Activated B cell treated with CpG ODN at 0.5 μM for 24 hours (primary cell): ENCODE measurements around the gene GET3. TPM values are rescaled to one million over a fixed set of nuclear protein-coding genes. Genes with fewer than 3 reads are reported as not detected.
"Not testable (repeated sequence)": the region's sequence is repeated elsewhere in the genome, so short reads cannot be mapped to it uniquely, and the experiment has no call there.

ENCODE experiments used
- ATAC-seq: fragments of 200-7000 bp; cut with Tn5 transposase; one replicate; pipeline ENCODE4 v1.10.0; 2021; ENCODE audit warnings: low read depth, mild to moderate bottlenecking, moderate library complexity
- CTCF ChIA-PET: fragments of 350-600 bp; sonication (Branson Sonifier 250); formaldehyde crosslinking; loops from one replicate; lab custom pipeline; 2021; ENCODE audit warnings: antibody characterized with exemption; lab: Charles Lee
- POLR2A ChIA-PET: fragments of 350-600 bp; sonication (Branson Sonifier 250); formaldehyde crosslinking; loops from one replicate; lab custom pipeline; 2021; ENCODE audit warnings: antibody characterized with exemption; lab: Charles Lee
- DNase-seq: peaks from one replicate; pipeline ENCODE4 v3.0.0; 2022
- H3K27ac Mint-ChIP-seq: one replicate; pipeline ENCODE4 v1.8.0; 2020; ENCODE audit warnings: mixed read lengths
- H3K27me3 Mint-ChIP-seq: one replicate; pipeline ENCODE4 v1.8.0; 2021; ENCODE audit warnings: mixed read lengths
- H3K36me3 Mint-ChIP-seq: one replicate; pipeline ENCODE4 v1.8.0; 2021; ENCODE audit warnings: low read depth, mixed read lengths
- H3K4me1 Mint-ChIP-seq: one replicate; pipeline ENCODE4 v1.8.0; 2021; ENCODE audit warnings: mixed read lengths
- H3K4me3 Mint-ChIP-seq: one replicate; pipeline ENCODE4 v1.8.0; 2020; ENCODE audit warnings: mild to moderate bottlenecking, mixed read lengths
- H3K9me3 Mint-ChIP-seq: one replicate; pipeline ENCODE4 v1.8.0; 2020; ENCODE audit warnings: mixed read lengths
- CTCF ChIP-seq: fragments of 200-600 bp; IDR thresholded peaks from one replicate; pipeline ENCODE4 v1.8.0; 2022; ENCODE audit warnings: antibody characterized with exemption, mild to moderate bottlenecking
- intact Hi-C: fragments of 100-400 bp; cut with micrococcal nuclease; formaldehyde crosslinking; loops from one replicate; pipeline ENCODE4 v1.15.1; 2024
- total RNA-seq: library from RNA; stranded (reverse); gene quantifications from 2 replicates; pipeline ENCODE4 v1.2.3, GENCODE V29; 2022

GET3 gene
- total RNA-seq, 1 donor from 2014 or later = 59.6 TPM

DNA sequence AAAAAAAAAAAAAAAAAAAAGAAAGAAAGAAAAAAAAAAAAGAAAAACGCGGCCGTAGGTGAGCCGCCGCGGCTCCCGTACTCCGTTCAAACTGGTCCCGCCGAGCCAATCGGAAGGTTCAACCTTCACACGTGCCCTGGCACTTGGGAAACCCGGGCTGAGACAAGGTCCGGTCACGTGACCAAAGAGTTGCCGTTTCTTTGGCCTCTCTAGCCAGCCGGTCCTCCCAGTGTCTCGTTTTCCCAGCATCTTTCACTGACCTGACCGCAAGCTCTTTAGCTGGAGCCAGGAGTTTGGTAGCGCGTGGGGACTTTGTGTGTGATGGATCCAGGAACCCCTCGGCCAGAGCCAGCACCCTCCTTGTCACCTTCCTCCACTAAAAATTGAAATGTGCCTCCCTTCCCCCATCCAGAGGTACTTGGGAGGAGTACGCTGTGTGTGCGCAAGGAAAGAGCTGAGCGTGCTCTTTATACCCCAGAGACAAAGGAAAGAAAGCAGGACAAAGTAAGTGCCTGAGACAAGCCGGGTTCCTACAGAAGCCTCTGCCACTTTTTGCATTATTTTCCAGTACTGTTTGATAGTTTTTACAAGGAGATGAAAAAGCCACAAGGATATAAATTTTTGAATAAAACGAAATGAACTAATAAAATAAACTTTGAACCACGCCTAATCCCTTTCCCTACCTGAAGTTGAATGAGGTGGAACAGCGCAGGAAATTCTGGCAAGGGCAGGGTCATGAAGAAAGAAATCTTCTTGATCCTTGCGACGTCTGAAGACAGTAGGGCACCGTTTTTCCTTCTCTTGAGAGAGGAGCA lies 14.5 kb upstream of the GET3 start:
- peaks cover 43% of the 10 kb centered on the region for H3K4me1 Mint-ChIP-seq
- intact Hi-C loops = loop anchor here (1.0 to 5.0 kb wide), 6 partner anchors 12 to 215 kb away; partner anchors contain the start of genes CALR, DHPS, FBXW9 and MAN2B1
- no peaks in the 10 kb centered on the region for H3K27me3 Mint-ChIP-seq
- ChIA-PET CTCF (interaction anchor here (0.5 to 3.6 kb wide), 6 partner anchors 11 to 159 kb away, joined by 3 to 14 read pairs (median 4); partner anchors contain the start of genes GET3 and TRIR), POLR2A (interaction anchor here (0.6 to 7.0 kb wide), 17 partner anchors 8 to 211 kb away, joined by 3 to 121 read pairs (median 6); partner anchors contain the start of genes DHPS, DNASE2, FARSA and FBXW9)
- H3K36me3 Mint-ChIP-seq = peaks cover 37% of the 10 kb centered on the region
- ATAC-seq (peak; percentile 84), DNase-seq (peak; percentile 75)
- H3K9me3 Mint-ChIP-seq = no peaks in the 10 kb centered on the region
- H3K4me3 Mint-ChIP-seq = peak overlapping the region; percentile 92
- TF ChIP-seq CTCF = no peak
- H3K27ac Mint-ChIP-seq = peak overlapping the region; percentile 90

DNA sequence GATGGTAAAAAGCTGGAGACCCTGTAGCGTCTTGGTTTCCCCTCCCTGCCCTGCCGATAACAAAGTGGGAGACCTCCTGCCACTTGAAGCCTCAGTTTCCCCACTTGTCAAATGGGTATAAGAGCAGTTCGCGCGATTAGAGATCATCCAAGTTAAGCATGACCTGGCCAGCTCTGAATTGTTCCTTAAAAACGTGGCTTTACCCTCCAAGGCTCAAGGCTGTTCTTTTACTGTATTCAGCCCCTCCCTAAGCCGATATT lies 14.0 kb upstream of the GET3 start:
- DNase-seq (no peak), ATAC-seq (peak; percentile 4)
- Mint-ChIP-seq H3K4me1 (peaks cover 43% of the 10 kb centered on the region), H3K27me3 (no peaks in the 10 kb centered on the region), H3K27ac (peak overlapping the region; percentile 90), H3K4me3 (peak overlapping the region; percentile 92), H3K36me3 (peaks cover 41% of the 10 kb centered on the region), H3K9me3 (no peaks in the 10 kb centered on the region)
- intact Hi-C loops = loop anchor here (5.0 kb wide), 4 partner anchors 41 to 214 kb away; partner anchors contain the start of genes CALR, DHPS, MAN2B1 and WDR83
- ChIA-PET CTCF (interaction anchor here (0.5 to 3.6 kb wide), 4 partner anchors 10 to 159 kb away, joined by 3 to 14 read pairs (median 7); partner anchors contain the start of gene TRIR), POLR2A (interaction anchor here (0.6 to 7.0 kb wide), 16 partner anchors 8 to 210 kb away, joined by 3 to 121 read pairs (median 6); partner anchors contain the start of genes DHPS, DNASE2, FARSA and FBXW9)
- TF ChIP-seq CTCF = no peak

DNA sequence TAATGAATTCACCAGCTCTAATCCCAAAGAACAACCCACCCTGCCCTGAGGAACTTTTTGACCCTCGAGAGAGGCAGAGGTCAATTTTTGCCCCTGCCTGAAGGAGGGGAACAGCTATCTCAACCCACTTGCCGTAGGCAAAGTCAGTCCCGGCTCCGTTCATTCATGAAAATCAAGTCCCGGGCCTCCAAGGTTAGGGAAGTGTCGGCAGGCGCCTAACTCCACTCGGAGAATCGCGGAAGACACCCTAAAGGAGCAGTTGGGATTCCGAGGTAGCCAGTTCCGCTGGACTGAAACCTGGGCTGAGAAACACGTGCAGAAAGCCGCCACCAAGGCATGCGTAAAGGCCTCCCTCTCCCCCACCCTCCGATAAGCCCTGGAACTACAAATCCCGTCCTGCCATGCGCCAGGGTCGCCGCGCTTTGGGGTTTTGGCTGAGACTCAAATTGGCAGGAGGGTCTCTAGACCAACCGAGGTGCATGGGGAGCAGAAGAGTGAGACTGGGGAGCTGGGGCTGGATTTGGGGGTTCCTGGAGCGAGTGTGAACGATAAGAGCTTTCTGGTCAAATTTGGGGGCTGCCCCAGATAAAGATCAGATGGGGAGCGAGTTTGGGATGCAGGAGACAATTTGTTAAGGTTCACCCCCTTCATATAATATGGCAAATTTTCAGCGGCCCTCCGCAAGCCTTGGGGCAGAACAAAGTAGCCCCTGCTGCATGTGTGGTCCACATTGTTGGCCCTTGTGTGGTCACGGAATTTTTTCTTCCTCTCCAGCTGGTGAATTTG lies 13.5 kb upstream of the GET3 start, which contains the start of gene TNPO2:
TSS of gene TNPO2 (minus strand) at position 292 of the 786 bp plus-strand sequence. CDS start 2,955 bp downstream, outside the sequence.
- no peaks in the 10 kb centered on the region for H3K27me3 Mint-ChIP-seq
- peaks cover 39% of the 10 kb centered on the region for H3K36me3 Mint-ChIP-seq
- ChIA-PET POLR2A (interaction anchor here (0.6 to 7.0 kb wide), 17 partner anchors 7 to 1383 kb away, joined by 3 to 121 read pairs (median 5); partner anchors contain the start of genes DHPS, DNASE2, FARSA and FBXW9), CTCF (interaction anchor here (0.8 to 3.6 kb wide), 4 partner anchors 10 to 42 kb away, joined by 3 to 14 read pairs (median 6); partner anchors contain the start of genes GET3 and TRIR)
- ATAC-seq (peak; percentile 65), DNase-seq (peak; percentile 55)
- no peak for TF ChIP-seq CTCF
- no peaks in the 10 kb centered on the region for H3K9me3 Mint-ChIP-seq
- H3K27ac Mint-ChIP-seq = peak within 1 kb of the TSS; percentile 90
- peaks cover 42% of the 10 kb centered on the region for H3K4me1 Mint-ChIP-seq
- H3K4me3 Mint-ChIP-seq = peak within 1 kb of the TSS; percentile 92
- intact Hi-C loops = loop anchor here (5.0 kb wide), 4 partner anchors 42 to 213 kb away; partner anchors contain the start of genes CALR, DHPS, MAN2B1 and WDR83

GRCh38 chr19:12725612-12726011 lies 11.7 kb upstream of the GET3 start:
- Mint-ChIP-seq H3K36me3 (peaks cover 47% of the 10 kb centered on the region), H3K4me1 (peaks cover 50% of the 10 kb centered on the region)
- H3K9me3 Mint-ChIP-seq, DNase-seq, H3K27ac Mint-ChIP-seq, intact Hi-C loops, ATAC-seq, H3K27me3 Mint-ChIP-seq, H3K4me3 Mint-ChIP-seq: not testable (repeated sequence)
- ChIA-PET CTCF (interaction anchor here (1.6 kb wide), 1 partner anchor 8 kb away, joined by 5 read pairs; no protein-coding TSS in a partner anchor), POLR2A (interaction anchor here (0.6 to 7.0 kb wide), 3 partner anchors 10 to 113 kb away, joined by 4 to 121 read pairs (median 7); partner anchors contain the start of genes GET3 and TRIR)

- Mint-ChIP-seq H3K9me3 (no peaks in the 10 kb centered on the region), H3K4me3 (no peak overlapping the region), H3K27ac (peak overlapping the region; percentile 75), H3K36me3 (peaks cover 46% of the 10 kb centered on the region), H3K4me1 (peaks cover 52% of the 10 kb centered on the region), H3K27me3 (no peaks in the 10 kb centered on the region)
- intact Hi-C loops = no loop called here
- ATAC-seq = no peak
- CTCF ChIA-PET = interaction anchor here (1.1 to 1.6 kb wide), 2 partner anchors 9 to 30 kb away, joined by 3 to 5 read pairs; no protein-coding TSS in a partner anchor
- no peak for TF ChIP-seq CTCF
- no peak for DNase-seq
- POLR2A ChIA-PET = interaction anchor here (0.7 to 1.5 kb wide), 4 partner anchors 10 to 111 kb away, joined by 3 to 8 read pairs (median 4); partner anchors contain the start of gene RNASEH2A
Measured at GRCh38 chr19:12726988-12727316, 10.3 kb upstream of the GET3 start.
